ENCODE results near the gene PCDHGC5. TPM values are rescaled to one million over a fixed set of nuclear protein-coding genes. Genes with fewer than 3 reads are reported as not detected.
A peak's percentile ranks its signal among the peaks of the same experiment; 100 is the strongest.

The PCDHGC5 gene
- total RNA-seq, 1 experiment from 2014 or later, result 3.4 TPM

DNA sequence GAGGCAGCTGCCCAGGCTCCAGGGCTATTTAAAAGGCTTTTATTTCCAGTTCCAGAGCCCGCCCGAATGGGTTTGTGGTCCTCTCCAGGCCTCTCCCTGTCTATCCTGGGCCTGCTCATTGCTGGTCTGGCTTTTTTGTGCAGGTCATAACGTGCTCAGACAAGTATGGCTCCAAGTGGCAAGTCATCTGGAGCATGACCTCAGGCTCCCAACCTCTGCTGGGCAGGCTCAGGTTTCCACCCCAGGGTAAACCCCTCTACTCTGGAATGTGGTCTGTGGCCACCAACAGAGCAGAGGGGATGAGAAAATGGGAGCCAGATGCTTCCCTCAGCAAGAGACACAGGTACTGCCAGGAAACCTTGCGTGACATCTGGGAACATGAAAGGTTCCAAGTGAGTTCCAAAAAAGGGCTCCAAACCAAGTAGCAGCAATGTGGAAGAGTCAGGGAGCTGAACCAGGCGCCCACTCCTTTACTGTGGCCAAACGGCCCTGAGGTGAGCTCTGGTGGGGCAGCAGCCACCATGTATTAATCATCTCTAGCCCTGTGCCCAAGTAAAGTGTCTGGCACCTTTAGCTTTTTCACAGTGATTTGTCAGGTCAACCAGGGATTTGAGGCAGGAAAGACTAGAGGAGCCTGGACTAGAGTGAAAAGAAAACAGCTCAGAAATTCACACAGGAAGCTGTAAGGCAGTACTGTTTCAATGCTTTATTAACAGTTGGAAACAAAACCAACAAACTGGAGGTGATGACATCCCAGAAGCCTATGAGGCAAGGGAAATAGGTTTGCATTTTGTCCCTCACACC is 25.7 kb downstream of the PCDHGC5 start:
- peak overlapping the region; percentile 92 for H3K27ac ChIP-seq (ENCODE audit: low read depth, low read length, poor library complexity, severe bottlenecking)
- H3K4me1 ChIP-seq (ENCODE audit: insufficient read depth, low read length, poor library complexity, severe bottlenecking), result peaks cover 54% of the 10 kb centered on the region
- H3K9me3 ChIP-seq (ENCODE audit: low read depth, low read length, poor library complexity, severe bottlenecking), result no peaks in the 10 kb centered on the region
- BruUV-seq (replicated peaks), result no TSS peak
- peaks cover 32% of the 10 kb centered on the region for H3K36me3 ChIP-seq (ENCODE audit: insufficient read depth, low read length, poor library complexity, severe bottlenecking)
- DNase-seq (ENCODE audit: low spot score), result no peak
- TF ChIP-seq EZH2 (IDR thresholded peaks at IDR 0.05; ENCODE audit: borderline replicate concordance, low read depth, low read length, poor library complexity, severe bottlenecking), result no peak
- TF ChIP-seq, protein P1, sequence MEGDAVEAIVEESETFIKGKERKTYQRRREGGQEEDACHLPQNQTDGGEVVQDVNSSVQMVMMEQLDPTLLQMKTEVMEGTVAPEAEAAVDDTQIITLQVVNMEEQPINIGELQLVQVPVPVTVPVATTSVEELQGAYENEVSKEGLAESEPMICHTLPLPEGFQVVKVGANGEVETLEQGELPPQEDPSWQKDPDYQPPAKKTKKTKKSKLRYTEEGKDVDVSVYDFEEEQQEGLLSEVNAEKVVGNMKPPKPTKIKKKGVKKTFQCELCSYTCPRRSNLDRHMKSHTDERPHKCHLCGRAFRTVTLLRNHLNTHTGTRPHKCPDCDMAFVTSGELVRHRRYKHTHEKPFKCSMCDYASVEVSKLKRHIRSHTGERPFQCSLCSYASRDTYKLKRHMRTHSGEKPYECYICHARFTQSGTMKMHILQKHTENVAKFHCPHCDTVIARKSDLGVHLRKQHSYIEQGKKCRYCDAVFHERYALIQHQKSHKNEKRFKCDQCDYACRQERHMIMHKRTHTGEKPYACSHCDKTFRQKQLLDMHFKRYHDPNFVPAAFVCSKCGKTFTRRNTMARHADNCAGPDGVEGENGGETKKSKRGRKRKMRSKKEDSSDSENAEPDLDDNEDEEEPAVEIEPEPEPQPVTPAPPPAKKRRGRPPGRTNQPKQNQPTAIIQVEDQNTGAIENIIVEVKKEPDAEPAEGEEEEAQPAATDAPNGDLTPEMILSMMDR (conservative IDR thresholded peaks at IDR 0.05; ENCODE audit: low read depth, low read length), result no peak
- H3K4me3 ChIP-seq (ENCODE audit: low read depth, low read length, poor library complexity, severe bottlenecking), result peak overlapping the region; percentile 57
- no peaks in the 10 kb centered on the region for H3K27me3 ChIP-seq (replicated peaks; ENCODE audit: insufficient read depth, low read depth, low read length, poor library complexity)
- ChIA-PET POLR2A (ENCODE audit: low non-redundant PET) (no interaction called here), CTCF (interaction anchor here (0.5 to 2.2 kb wide), 3 partner anchors 10 to 291 kb away, joined by 4 to 11 read pairs (median 6); partner anchors contain the start of gene PCDHB14)
- intact Hi-C loops (cut with micrococcal nuclease; ENCODE audit: unreplicated experiment), result loop anchor here (5.0 kb wide), 1 partner anchor 37 kb away; the partner anchor contains the start of gene PCDHGC3

DNA sequence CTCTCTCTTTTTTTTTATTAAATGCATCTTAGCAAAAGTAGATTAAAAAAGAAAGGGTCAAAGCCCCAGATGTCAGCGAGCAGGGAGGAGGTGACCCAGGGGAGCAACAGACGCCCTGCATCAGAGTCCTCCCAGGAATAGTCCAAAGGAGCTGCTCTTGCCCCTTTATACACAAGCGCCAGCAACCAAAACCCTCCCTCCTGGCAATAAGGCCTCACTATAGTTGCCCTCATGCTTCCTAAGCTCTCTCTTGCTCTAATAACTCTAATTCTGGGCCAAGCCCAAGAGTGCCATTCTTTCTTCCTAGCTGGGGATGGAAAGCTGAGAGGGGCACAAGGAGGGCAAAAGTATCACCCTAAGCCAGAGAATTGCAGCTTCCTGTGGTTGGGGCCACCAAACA is 26.3 kb downstream of the PCDHGC5 start:
- no peaks in the 10 kb centered on the region for H3K27me3 ChIP-seq (replicated peaks; ENCODE audit: insufficient read depth, low read depth, low read length, poor library complexity)
- intact Hi-C loops (cut with micrococcal nuclease; ENCODE audit: unreplicated experiment), result no loop called here
- TSS peak; percentile 59 for BruUV-seq (replicated peaks)
- ChIA-PET POLR2A (ENCODE audit: low non-redundant PET) (interaction anchor here (0.5 kb wide), 1 partner anchor 79 kb away, joined by 4 read pairs; no protein-coding TSS in a partner anchor), CTCF (interaction anchor here (0.5 kb wide), 1 partner anchor 45 kb away, joined by 6 read pairs; no protein-coding TSS in a partner anchor)
- peaks cover 53% of the 10 kb centered on the region for H3K4me1 ChIP-seq (ENCODE audit: insufficient read depth, low read length, poor library complexity, severe bottlenecking)
- TF ChIP-seq EZH2 (IDR thresholded peaks at IDR 0.05; ENCODE audit: borderline replicate concordance, low read depth, low read length, poor library complexity, severe bottlenecking), result no peak
- TF ChIP-seq, protein P1 (conservative IDR thresholded peaks at IDR 0.05; ENCODE audit: low read depth, low read length), result no peak
- peak overlapping the region; percentile 92 for H3K27ac ChIP-seq (ENCODE audit: low read depth, low read length, poor library complexity, severe bottlenecking)
- no peaks in the 10 kb centered on the region for H3K9me3 ChIP-seq (ENCODE audit: low read depth, low read length, poor library complexity, severe bottlenecking)
- H3K36me3 ChIP-seq (ENCODE audit: insufficient read depth, low read length, poor library complexity, severe bottlenecking), result peaks cover 32% of the 10 kb centered on the region
- H3K4me3 ChIP-seq (ENCODE audit: low read depth, low read length, poor library complexity, severe bottlenecking), result no peak overlapping the region
- DNase-seq (ENCODE audit: low spot score), result no peak

DNA sequence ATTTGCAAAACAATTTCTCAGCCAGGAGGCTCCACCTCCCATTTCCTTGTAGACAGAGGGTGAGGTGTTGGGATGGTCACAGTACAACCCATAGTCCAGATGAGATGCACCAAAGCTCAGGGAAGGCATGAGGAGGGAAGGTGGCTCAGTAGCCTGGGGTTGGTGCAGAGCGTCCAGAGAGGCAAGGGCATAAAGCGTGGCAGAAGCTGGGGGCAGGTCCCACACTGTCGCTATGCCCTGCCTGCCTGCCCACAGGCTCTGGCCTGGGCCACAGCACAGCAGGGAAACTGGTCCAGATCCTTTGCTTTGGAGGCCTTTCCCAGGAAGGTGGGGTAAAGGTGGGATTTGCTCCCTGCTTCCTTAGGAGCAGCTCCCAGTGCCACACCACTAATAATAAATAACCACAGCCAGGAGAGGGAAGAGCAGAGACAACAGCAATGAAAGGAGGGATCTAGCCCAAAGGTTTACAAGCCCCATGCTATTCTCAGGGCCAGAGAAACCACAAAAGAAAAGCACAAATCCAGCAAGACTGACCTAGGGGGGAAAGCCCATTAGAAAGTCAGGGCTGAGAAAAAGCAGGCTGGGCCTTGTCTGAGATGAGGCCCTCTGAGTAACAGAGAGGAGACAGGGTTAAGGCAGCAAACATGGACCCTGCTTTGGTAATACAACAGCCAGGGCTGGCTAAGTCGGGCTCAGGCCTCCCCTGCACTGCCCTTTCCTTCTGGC is 27.2 kb downstream of the PCDHGC5 start:
- CTCF ChIA-PET, result no interaction called here
- intact Hi-C loops (cut with micrococcal nuclease; ENCODE audit: unreplicated experiment), result no loop called here
- DNase-seq (ENCODE audit: low spot score), result no peak
- H3K4me1 ChIP-seq (ENCODE audit: insufficient read depth, low read length, poor library complexity, severe bottlenecking), result peaks cover 57% of the 10 kb centered on the region
- H3K27ac ChIP-seq (ENCODE audit: low read depth, low read length, poor library complexity, severe bottlenecking), result peak overlapping the region; percentile 92
- no peaks in the 10 kb centered on the region for H3K9me3 ChIP-seq (ENCODE audit: low read depth, low read length, poor library complexity, severe bottlenecking)
- no peak for TF ChIP-seq EZH2 (IDR thresholded peaks at IDR 0.05; ENCODE audit: borderline replicate concordance, low read depth, low read length, poor library complexity, severe bottlenecking)
- TF ChIP-seq, protein P1 (conservative IDR thresholded peaks at IDR 0.05; ENCODE audit: low read depth, low read length), result no peak
- peaks cover 32% of the 10 kb centered on the region for H3K36me3 ChIP-seq (ENCODE audit: insufficient read depth, low read length, poor library complexity, severe bottlenecking)
- no peaks in the 10 kb centered on the region for H3K27me3 ChIP-seq (replicated peaks; ENCODE audit: insufficient read depth, low read depth, low read length, poor library complexity)
- H3K4me3 ChIP-seq (ENCODE audit: low read depth, low read length, poor library complexity, severe bottlenecking), result no peak overlapping the region
- POLR2A ChIA-PET (ENCODE audit: low non-redundant PET), result no interaction called here
- no TSS peak for BruUV-seq (replicated peaks)
